Suprapubic skin (tissue), 3 donors: ENCODE measurements around the gene NLRC3.

Experiments used
- CTCF ChIP-seq, 2 donors: fragments of 200-600 bp in 1 of 2; fragments of 450-650 bp in 1 of 2; sonication (generic) in 1 of 2; IDR thresholded peaks; one replicate each; pipeline ENCODE4 v1.5.1; 2016 to 2019; ENCODE audit warnings: antibody characterized with exemption in 2 of 2, mild to moderate bottlenecking in 1 of 2, moderate library complexity in 1 of 2
- POLR2A ChIP-seq, 2 donors: fragments of 450-650 bp; IDR thresholded peaks; one replicate each; pipeline ENCODE4 v1.6.1; 2017; ENCODE audit warnings: antibody characterized with exemption in 2 of 2, mild to moderate bottlenecking in 2 of 2, moderate library complexity in 2 of 2

- TF ChIP-seq CTCF (IDR thresholded peaks at IDR 0.05) (no peak), POLR2A (IDR thresholded peaks at IDR 0.05) (no peak)
Observed at GRCh38 chr16:3542601-3543373, 34.4 kb downstream of the NLRC3 start.
